Panc1 (cell line): ENCODE data around the gene CCDC60. TPM values are rescaled to one million over a fixed set of nuclear protein-coding genes. Genes with fewer than 3 reads are reported as not detected.

Experiments used
- ATAC-seq: fragments of 200-7000 bp; cut with Tn5 transposase; 2 replicates; pipeline ENCODE4 v1.9.1; 2020; ENCODE audit warnings: mild to moderate bottlenecking, moderate library complexity
- BruUV-seq: library from RNA; stranded (reverse); fragments of 400-500 nt; replicated peaks from 2 replicates; lab custom pipeline; 2021; lab: Mats Ljungman, UMichigan
- CTCF ChIA-PET: fragments of 300-600 bp; sonication (Branson Sonifier 250); formaldehyde crosslinking; loops from one replicate; lab custom pipeline; 2022; ENCODE audit warnings: antibody characterized with exemption; lab: Charles Lee
- POLR2A ChIA-PET: fragments of 300-600 bp; sonication (Branson Sonifier 250); formaldehyde crosslinking; loops from one replicate; lab custom pipeline; 2022; ENCODE audit warnings: antibody characterized with exemption; lab: Charles Lee
- DNase-seq: peaks from one replicate; pipeline ENCODE4 v3.0.0-alpha.2; 2010; ENCODE audit warnings: low read depth, low spot score
- H3K27ac ChIP-seq: 2 replicates; pipeline ENCODE4 v1.5.1; 2011; ENCODE audit warnings: mild to moderate bottlenecking, low read length, inconsistent platforms
- H3K27me3 ChIP-seq: fragments of 200-500 bp; sonication (Bioruptor generic); 2 replicates; pipeline ENCODE4 v1.6.0; 2014; ENCODE audit warnings: low read length, inconsistent platforms; ENCODE audit not compliant: control insufficient read depth, insufficient read depth
- H3K36me3 ChIP-seq: fragments of 200-500 bp; sonication (Bioruptor generic); 2 replicates; pipeline ENCODE4 v1.5.1; 2014; ENCODE audit warnings: inconsistent platforms, mild to moderate bottlenecking, low read length, moderate library complexity; ENCODE audit not compliant: control insufficient read depth, insufficient read depth
- H3K4me1 ChIP-seq: 2 replicates; pipeline ENCODE4 v1.5.1; 2011; ENCODE audit warnings: inconsistent platforms, mild to moderate bottlenecking, low read length, moderate library complexity; ENCODE audit not compliant: control insufficient read depth, insufficient read depth
- H3K4me3 ChIP-seq, 2 experiments: 2 replicates each; pipeline ENCODE4 v1.5.1; 2011 to 2012; ENCODE audit warnings: low read depth in 2 of 2, low read length in 2 of 2, mild to moderate bottlenecking in 2 of 2, inconsistent platforms in 1 of 2, moderate library complexity in 1 of 2
- H3K9me3 ChIP-seq: fragments of 200-500 bp; sonication (Bioruptor generic); 2 replicates; pipeline ENCODE4 v1.5.1; 2014; ENCODE audit warnings: low read depth, mild to moderate bottlenecking, inconsistent platforms, low read length, moderate library complexity; ENCODE audit not compliant: control insufficient read depth, insufficient read depth
- CTCF ChIP-seq: fragments of 450-650 bp; IDR thresholded peaks from 2 replicates; pipeline ENCODE4 v1.5.1; 2017; ENCODE audit warnings: mild to moderate bottlenecking
- POLR2AphosphoS5 ChIP-seq: IDR thresholded peaks from 2 replicates; pipeline ENCODE4 v1.6.1; 2012; ENCODE audit warnings: mild to moderate bottlenecking, low read depth, low read length, moderate library complexity
- REST ChIP-seq, 2 experiments: IDR thresholded peaks; 2 replicates each; pipeline ENCODE4 v1.6.1; 2011 to 2012; ENCODE audit warnings: low read depth in 2 of 2, control low read depth in 1 of 2, low read length in 1 of 2, mild to moderate bottlenecking in 1 of 2, moderate library complexity in 1 of 2; ENCODE audit not compliant: insufficient read depth in 1 of 2
- SIN3A ChIP-seq: IDR thresholded peaks from 2 replicates; pipeline ENCODE4 v1.6.1; 2012; ENCODE audit warnings: low read depth, mild to moderate bottlenecking, low read length, moderate library complexity, borderline replicate concordance; ENCODE audit not compliant: insufficient read depth
- TCF7L2 ChIP-seq: IDR thresholded peaks from 2 replicates; pipeline ENCODE4 v1.6.1; 2011; ENCODE audit warnings: mild to moderate bottlenecking, low read depth, low read length, inconsistent platforms
- in situ Hi-C: cut with HindIII; loops from 2 replicates; pipeline ENCODE4 v1.10.0; 2016; ENCODE audit warnings: low sequenced_read_pairs, low pct_unique_long_range_greater_than_20kb
- intact Hi-C: fragments of 100-400 bp; cut with micrococcal nuclease; formaldehyde crosslinking; loops from one replicate; pipeline ENCODE4 v1.10.0; 2022; ENCODE audit not compliant: unreplicated experiment
- total RNA-seq: library from RNA; stranded (reverse); gene quantifications from one replicate; pipeline ENCODE4 v1.2.1, GENCODE V29; 2021; ENCODE audit not compliant: unreplicated experiment

The CCDC60 gene
- total RNA-seq, 1 experiment from 2014 or later = not detected

- no peak for DNase-seq
- peaks cover 2% of the 10 kb centered on the region; the same call in 1 of the 2 replicates for H3K27me3 ChIP-seq
- in situ Hi-C loops (no loop called here), intact Hi-C loops (no loop called here)
- no peak overlapping the region for H3K27ac ChIP-seq
- POLR2A ChIA-PET = no interaction called here
- no peak for ATAC-seq
- CTCF ChIA-PET = no interaction called here
- no peaks in the 10 kb centered on the region for H3K9me3 ChIP-seq
- H3K4me1 ChIP-seq = no peaks in the 10 kb centered on the region
- BruUV-seq = no TSS peak
- no peak overlapping the region for H3K4me3 ChIP-seq
- no peaks in the 10 kb centered on the region for H3K36me3 ChIP-seq
- TF ChIP-seq CTCF (no peak), POLR2AphosphoS5 (no peak), TCF7L2 (no peak), REST (IDR thresholded peaks at IDR 0.05; ENCODE audit: insufficient read depth in 1 of 2, low read depth in 2 of 2, low read length in 1 of 2) (no peak), SIN3A (no peak)
Measured at GRCh38 chr12:119432949-119433348, 98.4 kb downstream of the CCDC60 start.

- POLR2A ChIA-PET = no interaction called here
- intact Hi-C loops (no loop called here), in situ Hi-C loops (no loop called here)
- Histone ChIP-seq H3K4me3 (no peak overlapping the region), H3K9me3 (no peaks in the 10 kb centered on the region), H3K27me3 (peaks cover 8% of the 10 kb centered on the region), H3K27ac (no peak overlapping the region), H3K36me3 (no peaks in the 10 kb centered on the region), H3K4me1 (no peaks in the 10 kb centered on the region)
- DNase-seq (no peak), ATAC-seq (no peak)
- BruUV-seq = no TSS peak
- CTCF ChIA-PET = interaction anchor here (0.6 kb wide), 1 partner anchor 155 kb away, joined by 3 read pairs; no protein-coding TSS in a partner anchor
- TF ChIP-seq SIN3A (no peak), TCF7L2 (no peak), CTCF (no peak), POLR2AphosphoS5 (no peak), REST (IDR thresholded peaks at IDR 0.05; ENCODE audit: insufficient read depth in 1 of 2, low read depth in 2 of 2, low read length in 1 of 2) (no peak)
Measured at GRCh38 chr12:119440803-119441360, 106.4 kb downstream of the CCDC60 start.
